ENCODE results near the gene ITPK1. TPM values are rescaled to one million over a fixed set of nuclear protein-coding genes. Genes with fewer than 3 reads are reported as not detected.

Gene ITPK1
- polyA plus RNA-seq, 4 donors, result 98.8 to 153 (median 138) TPM

DNA sequence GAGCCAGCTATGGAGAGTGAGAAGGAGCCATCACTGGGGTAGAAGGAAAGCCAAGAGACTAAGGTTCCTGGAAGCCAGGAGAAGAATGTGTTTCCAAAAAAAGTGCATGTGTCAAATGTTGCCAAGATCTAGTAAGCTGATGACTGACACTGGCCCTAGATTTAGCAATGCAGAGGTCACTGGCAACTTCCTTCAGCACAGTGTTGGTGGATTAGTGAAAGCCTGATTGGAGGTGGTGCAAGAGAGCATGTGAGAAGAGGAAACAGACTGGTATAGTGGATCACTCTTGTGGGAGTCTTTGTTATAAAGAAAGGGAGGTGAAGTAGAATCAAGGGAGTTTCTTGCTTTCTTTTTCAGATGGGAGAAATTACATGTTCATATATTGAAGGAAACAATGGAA lies 226.8 kb downstream of the ITPK1 start:
- peaks cover 0 to 3% of the 10 kb centered on the region in 2 donors for H3K9me3 ChIP-seq (ENCODE audit: control insufficient read depth in 2 of 2, insufficient read depth in 1 of 2, low read depth in 1 of 2, low read length in 1 of 2)
- no peaks in the 10 kb centered on the region for H3K36me3 ChIP-seq (ENCODE audit: control insufficient read depth in 3 of 3, insufficient read depth in 2 of 3, low read depth in 1 of 3, low read length in 3 of 3)
- H3K27ac ChIP-seq (ENCODE audit: low read depth in 1 of 3, low read length in 2 of 3), result no peak overlapping the region
- DNase-seq (no peak), FAIRE-seq (no peak)
- peaks cover 0 to 25% (median 0%) of the 10 kb centered on the region in 3 donors for H3K27me3 ChIP-seq (ENCODE audit: control insufficient read depth in 3 of 3, insufficient read depth in 3 of 3, low read length in 3 of 3)
- H3K4me3 ChIP-seq (ENCODE audit: low read depth in 1 of 3, low read length in 3 of 3), result no peak overlapping the region
- no peaks in the 10 kb centered on the region for H3K4me1 ChIP-seq (ENCODE audit: control insufficient read depth in 3 of 3, insufficient read depth in 2 of 3, low read depth in 1 of 3, low read length in 2 of 3)

DNA sequence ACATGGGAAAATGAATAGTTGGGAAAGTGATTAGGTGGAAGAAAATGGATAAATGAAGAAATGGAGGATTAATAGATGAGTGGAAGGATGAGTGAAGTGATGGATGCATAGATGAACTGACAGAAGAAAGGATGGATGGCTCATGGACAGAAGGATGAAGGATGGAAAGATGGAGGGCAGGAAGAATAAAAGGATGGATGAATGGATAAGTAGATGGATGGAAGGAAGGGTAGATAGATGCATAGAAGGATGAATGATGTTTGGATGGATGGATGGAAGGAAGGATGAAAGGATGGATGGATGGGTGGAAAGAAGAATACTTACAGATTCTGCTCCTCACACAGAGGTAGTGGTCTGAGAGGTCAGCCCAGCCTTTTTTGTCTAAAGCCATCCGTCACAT lies 228.6 kb downstream of the ITPK1 start:
- no peak overlapping the region for H3K27ac ChIP-seq (ENCODE audit: low read depth in 1 of 3, low read length in 2 of 3)
- H3K36me3 ChIP-seq (ENCODE audit: control insufficient read depth in 3 of 3, insufficient read depth in 2 of 3, low read depth in 1 of 3, low read length in 3 of 3), result no peaks in the 10 kb centered on the region
- no peak overlapping the region for H3K4me3 ChIP-seq (ENCODE audit: low read depth in 1 of 3, low read length in 3 of 3)
- H3K27me3 ChIP-seq (ENCODE audit: control insufficient read depth in 3 of 3, insufficient read depth in 3 of 3, low read length in 3 of 3), result peaks cover 0 to 28% (median 0%) of the 10 kb centered on the region in 3 donors
- DNase-seq (no peak), FAIRE-seq (no peak)
- WGBS, 3 donors, result 94 to 100% (median 100%) methylated on average over 1 of the region's 1 CpG
- no peaks in the 10 kb centered on the region for H3K4me1 ChIP-seq (ENCODE audit: control insufficient read depth in 3 of 3, insufficient read depth in 2 of 3, low read depth in 1 of 3, low read length in 2 of 3)
- H3K9me3 ChIP-seq (ENCODE audit: control insufficient read depth in 2 of 2, insufficient read depth in 1 of 2, low read depth in 1 of 2, low read length in 1 of 2), result no peaks in the 10 kb centered on the region

Other genes with a start within 250 kb of the ITPK1 start
- gene CHGA, start 192.8 kb downstream of the ITPK1 start, polyA plus RNA-seq, result 1,000 to 10,000 TPM in 1 of 4 donors, 100 to 1,000 TPM in 1, 10 to 100 TPM in 2; 20.4 to 1,234 (median 106) TPM
- gene MOAP1, start 69.0 kb upstream of the ITPK1 start, polyA plus RNA-seq, result 10 to 100 TPM; 14.5 to 31.2 (median 23.7) TPM
- gene LYSET, start 69.4 kb upstream of the ITPK1 start, polyA plus RNA-seq, result 10 to 100 TPM; 26.2 to 50.4 (median 27.8) TPM
- gene GON7, start 91.1 kb upstream of the ITPK1 start, polyA plus RNA-seq, result 10 to 100 TPM; 16.2 to 43.2 (median 29.4) TPM
- gene UBR7, start 91.3 kb upstream of the ITPK1 start, polyA plus RNA-seq, result 10 to 100 TPM; 12.7 to 19.0 (median 13.8) TPM
- 10 to 100 TPM in 2 of 4 donors, 1 to 10 TPM in 2; 9.5 to 40.2 (median 9.9) TPM for gene BTBD7, start 217.1 kb upstream of the ITPK1 start, polyA plus RNA-seq
- not detected for gene COX8C, start 231.3 kb upstream of the ITPK1 start, polyA plus RNA-seq

All from small intestine (tissue), 7 donors.